Fibroblast of skin of left quadriceps (primary cell): ENCODE data around the gene FAHD1.

Experiments used
- DNase-seq, 2 experiments: peaks; one replicate each; pipeline ENCODE4 v3.0.0-alpha.2; 2013; ENCODE audit warnings: low read depth in 2 of 2

FAHD1 gene

GRCh38 chr16:1817276-1817589 is 9.8 kb upstream of the FAHD1 start:
- no peak for DNase-seq

- DNase-seq, result no peak
Observed at GRCh38 chr16:1817716-1818115, 9.3 kb upstream of the FAHD1 start.

- no peak for DNase-seq
Observed at GRCh38 chr16:1818204-1818872, 8.7 kb upstream of the FAHD1 start.

GRCh38 chr16:1818873-1819525 is 8.0 kb upstream of the FAHD1 start:
- DNase-seq, result no peak

- DNase-seq, result no peak
Observed at GRCh38 chr16:1819611-1820010, 7.4 kb upstream of the FAHD1 start.

- DNase-seq, result no peak
Observed at GRCh38 chr16:1820096-1820945, 6.7 kb upstream of the FAHD1 start.

- DNase-seq, result no peak
Observed at GRCh38 chr16:1820946-1821290, 6.1 kb upstream of the FAHD1 start.

GRCh38 chr16:1821861-1822611 is 5.0 kb upstream of the FAHD1 start:
- DNase-seq, result no peak

- DNase-seq, result no peak
Observed at GRCh38 chr16:1822801-1823200, 4.2 kb upstream of the FAHD1 start.

GRCh38 chr16:1823821-1824220 is 3.2 kb upstream of the FAHD1 start:
- peak in 1 of 2 experiments; percentile 3 for DNase-seq

- no peak for DNase-seq
Observed at GRCh38 chr16:1825381-1825863, 1.6 kb upstream of the FAHD1 start.

GRCh38 chr16:1825864-1826690 is 929 bp upstream of the FAHD1 start:
- peak in 1 of 2 experiments; percentile 5 for DNase-seq

- DNase-seq, result no peak
Observed at GRCh38 chr16:1828645-1829410, 1.8 kb downstream of the FAHD1 start.

- DNase-seq, result no peak
Observed at GRCh38 chr16:1830213-1830612, 3.2 kb downstream of the FAHD1 start.

GRCh38 chr16:1831186-1832075 is 4.4 kb downstream of the FAHD1 start:
- no peak for DNase-seq

- DNase-seq, result no peak
Observed at GRCh38 chr16:1832838-1833454, 5.9 kb downstream of the FAHD1 start.

GRCh38 chr16:1834096-1834495 is 7.1 kb downstream of the FAHD1 start:
- DNase-seq, result no peak

GRCh38 chr16:1839554-1839953 is 12.5 kb downstream of the FAHD1 start:
- DNase-seq, result peak; percentile 71 to 72

GRCh38 chr16:1845985-1846384 is 19.0 kb downstream of the FAHD1 start:
- no peak for DNase-seq
